ENCODE data around the gene CGNL1. TPM values are rescaled to one million over a fixed set of nuclear protein-coding genes. Genes with fewer than 3 reads are reported as not detected.

Gene CGNL1
- total RNA-seq, 1 experiment from 2014 or later, result 34.6 TPM

- H3K56ac ChIP-seq (ENCODE audit: insufficient read length, low read depth, low read length), result no peak overlapping the region
- no peak overlapping the region for H4K8ac ChIP-seq (replicated peaks; ENCODE audit: insufficient read length, low read depth, low read length)
- no peaks in the 10 kb centered on the region for H4K20me1 ChIP-seq (ENCODE audit: control insufficient read depth, insufficient read depth, insufficient read length)
- no peak overlapping the region for H3K27ac ChIP-seq (ENCODE audit: insufficient read length, low read depth, low read length)
- H2BK15ac ChIP-seq (ENCODE audit: low read depth, low read length), result no peak overlapping the region
- H2BK20ac ChIP-seq (ENCODE audit: low read depth, low read length, poor library complexity, severe bottlenecking), result no peak overlapping the region
- H3K9me3 Mint-ChIP-seq, result no peaks in the 10 kb centered on the region
- H3K27ac Mint-ChIP-seq, result no peak overlapping the region
- no peaks in the 10 kb centered on the region for H3K23me2 ChIP-seq (ENCODE audit: insufficient read length, low read depth, low read length, poor library complexity, severe bottlenecking)
- H3T11ph ChIP-seq (ENCODE audit: low read length), result no peak overlapping the region
- H3K79me1 ChIP-seq (ENCODE audit: insufficient read depth, low read depth, low read length, poor library complexity, severe bottlenecking), result no peaks in the 10 kb centered on the region
- no peak for DNase-seq
- H4K91ac ChIP-seq (ENCODE audit: insufficient read length, low read depth, low read length), result no peak overlapping the region
- H3K18ac ChIP-seq (ENCODE audit: insufficient read length, low read depth, low read length), result no peak overlapping the region
- no peak overlapping the region for H2BK120ac ChIP-seq (ENCODE audit: low read depth, low read length, poor library complexity, severe bottlenecking)
- H3K23ac ChIP-seq (ENCODE audit: insufficient read length, low read depth, low read length), result no peak overlapping the region
- no peaks in the 10 kb centered on the region for H3K27me3 ChIP-seq (ENCODE audit: insufficient read depth, low read length)
- H3K27me3 Mint-ChIP-seq (ENCODE audit: low read depth), result no peaks in the 10 kb centered on the region
- no peak overlapping the region for H2BK5ac ChIP-seq (ENCODE audit: insufficient read length, low read length)
- no CpG with 5 or more reads among the region's 3 CpGs for WGBS (ENCODE audit: extremely low coverage, insufficient read length, low lambda C conversion rate)
- H3K4me3 Mint-ChIP-seq, result no peak overlapping the region
- H2AK5ac ChIP-seq (ENCODE audit: insufficient read length, low read length), result no peak overlapping the region
- H3K9ac ChIP-seq (ENCODE audit: extremely low read depth, insufficient read length, low read length), result no peak overlapping the region
- H3K4ac ChIP-seq (ENCODE audit: low read depth, low read length), result no peak overlapping the region
- no peak for TF ChIP-seq CTCF (conservative IDR thresholded peaks at IDR 0.05)
- H2AFZ ChIP-seq (ENCODE audit: low read length), result no peak overlapping the region
- H3K4me1 ChIP-seq (ENCODE audit: insufficient read depth, low read length), result no peaks in the 10 kb centered on the region
- H4K5ac ChIP-seq (ENCODE audit: insufficient read length, low read depth, low read length), result no peak overlapping the region
- no peaks in the 10 kb centered on the region for H3K79me2 ChIP-seq (ENCODE audit: insufficient read depth, low read length)
- no peak overlapping the region for H3K14ac ChIP-seq (ENCODE audit: insufficient read depth, low read length)
- H3K4me1 Mint-ChIP-seq, result no peaks in the 10 kb centered on the region
- no peak overlapping the region for H2BK12ac ChIP-seq (ENCODE audit: insufficient read length, low read depth, low read length)
- H3K4me2 ChIP-seq (ENCODE audit: insufficient read depth, insufficient read length, low read length), result no peak overlapping the region
- no peaks in the 10 kb centered on the region for H3K9me3 ChIP-seq (ENCODE audit: control insufficient read depth, low read depth, low read length)
- H3K36me3 Mint-ChIP-seq (ENCODE audit: insufficient read depth in 1 of 3, low read depth in 3 of 3), result peaks cover 6 to 24% (median 7%) of the 10 kb centered on the region in 3 experiments; a peak in 5 of 7 replicates
Measured at GRCh38 chr15:57460208-57460816, 84.0 kb downstream of the CGNL1 start.
